ENCODE results near the gene INPP1.
"Not testable (repeated sequence)": the region's sequence is repeated elsewhere in the genome, so short reads cannot be mapped to it uniquely, and the experiment has no call there.

The INPP1 gene

DNA sequence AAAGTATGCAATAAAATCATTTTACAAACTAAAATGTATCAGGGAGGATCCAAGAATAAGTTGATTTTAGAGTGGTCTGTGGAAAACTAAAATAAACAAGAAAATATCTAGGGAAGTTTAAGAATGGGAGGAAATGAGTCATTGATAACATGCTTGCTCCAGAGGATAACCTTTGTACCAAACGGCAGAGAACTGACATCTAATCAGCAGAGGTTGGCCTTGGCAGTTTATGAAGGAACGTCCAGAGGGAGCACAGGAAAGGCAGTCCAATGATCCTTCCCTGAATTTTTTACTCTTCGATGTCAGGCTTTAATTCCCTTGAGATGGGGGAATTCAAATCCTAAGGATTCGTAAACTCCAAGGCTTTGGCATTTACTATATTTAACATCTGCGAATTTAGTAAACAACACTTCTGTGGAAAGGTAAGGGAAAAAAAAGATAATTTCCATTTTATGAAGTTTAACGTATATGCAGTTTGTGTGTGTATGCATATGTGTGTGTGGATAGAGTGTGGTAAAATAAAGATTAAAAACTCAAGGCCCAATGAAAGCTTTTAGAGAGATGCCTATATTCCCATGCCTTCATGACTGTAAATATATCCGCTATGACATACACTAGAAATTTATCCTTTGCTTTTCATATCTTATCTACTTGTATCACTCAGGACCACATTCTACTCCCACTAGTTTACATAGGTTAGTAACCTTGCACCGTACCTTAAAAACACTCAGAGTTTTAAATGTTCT is 8.7 kb upstream of the INPP1 start:
- peak; percentile 23 to 62 for DNase-seq

DNA sequence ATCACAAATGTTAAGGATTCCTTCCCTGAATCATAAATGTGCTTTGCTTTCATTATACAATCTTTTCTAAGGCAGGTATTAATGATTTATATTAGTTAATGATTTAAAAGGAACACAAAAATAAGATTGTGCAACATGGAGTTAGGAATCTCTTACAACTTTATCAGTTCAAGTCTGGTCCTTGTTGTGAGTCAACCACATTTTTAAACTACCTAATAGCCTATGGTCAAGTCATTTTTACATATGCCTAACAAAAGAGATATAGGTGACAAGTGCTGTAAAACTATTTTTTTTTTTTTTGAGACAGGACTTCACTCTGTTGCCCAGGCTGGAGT is 8.2 kb upstream of the INPP1 start:
- no peak for DNase-seq

DNA sequence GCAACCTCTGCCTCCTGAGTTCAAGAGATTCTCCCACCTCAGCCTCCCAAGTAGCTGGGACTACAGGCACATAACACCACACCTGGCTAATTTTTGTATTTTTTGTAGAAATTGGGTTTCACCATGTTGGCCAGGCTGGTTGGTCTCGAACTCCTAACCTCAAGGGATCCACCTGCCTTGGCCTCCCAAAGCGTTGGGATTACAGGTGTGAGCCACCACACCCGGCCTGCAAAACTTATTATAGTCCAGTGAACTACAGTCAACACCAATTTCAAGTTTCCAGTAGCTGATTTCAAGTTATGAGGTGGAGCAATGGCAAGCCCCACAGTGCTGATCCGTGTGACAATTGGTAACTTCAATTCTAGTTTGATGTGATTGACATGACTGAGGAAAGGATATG is 7.8 kb upstream of the INPP1 start:
- not testable (repeated sequence) for DNase-seq

DNA sequence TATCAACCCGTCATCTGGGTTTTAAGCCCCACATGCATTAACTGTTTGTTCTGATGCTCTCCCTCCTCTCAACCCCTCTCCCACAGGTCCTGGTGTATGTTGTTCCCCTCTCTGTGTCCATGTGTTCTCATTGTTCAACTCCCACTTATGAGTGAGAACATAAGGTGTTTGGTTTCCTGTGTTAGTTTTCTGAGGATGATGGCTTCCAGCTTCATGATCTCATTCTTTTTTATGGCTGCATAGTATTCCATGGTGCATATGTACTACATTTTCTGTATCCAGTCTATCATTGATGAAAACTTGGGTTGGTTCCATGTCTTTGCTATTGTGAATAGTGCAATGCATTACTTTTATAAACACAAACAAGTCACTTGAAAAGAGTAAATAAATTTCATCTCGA is 7.0 kb upstream of the INPP1 start:
- DNase-seq: no peak

DNA sequence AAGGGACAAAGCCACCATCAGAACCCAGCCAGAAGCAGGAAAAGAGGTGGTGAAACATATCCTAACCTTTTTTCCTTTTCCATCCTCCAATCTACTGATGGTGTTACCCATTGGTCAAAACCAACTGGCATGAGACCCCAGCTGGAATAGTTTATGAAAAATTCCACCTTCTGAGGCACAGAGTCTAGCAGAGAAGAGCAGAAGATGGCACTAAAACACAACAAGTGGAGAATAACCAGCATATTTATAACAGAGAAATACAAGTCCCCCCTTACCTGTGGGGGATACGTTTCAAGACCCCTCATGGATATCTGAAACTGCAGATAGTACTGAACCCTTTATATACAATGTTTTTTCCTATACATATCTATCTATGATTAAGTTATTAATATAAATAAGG is 4.9 kb upstream of the INPP1 start:
- DNase-seq: no peak

DNA sequence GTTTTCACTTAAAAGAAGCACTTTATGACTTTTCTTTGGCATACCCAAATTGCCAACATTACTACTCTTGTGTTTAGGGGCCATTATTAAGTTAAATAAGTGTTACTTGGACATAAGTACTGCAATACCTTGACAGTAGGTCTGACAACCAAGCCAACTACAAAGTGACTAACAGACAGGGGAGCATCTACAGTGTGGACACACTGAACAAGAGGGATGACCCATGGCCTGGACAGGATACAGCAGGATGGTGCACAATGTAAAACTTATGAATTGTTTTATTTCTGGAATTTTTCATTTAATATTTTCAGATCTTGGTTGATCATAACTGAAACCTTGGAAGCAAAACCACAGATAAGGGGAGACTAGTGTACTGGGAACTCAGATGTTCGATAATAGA is 4.0 kb upstream of the INPP1 start:
- DNase-seq: no peak

DNA sequence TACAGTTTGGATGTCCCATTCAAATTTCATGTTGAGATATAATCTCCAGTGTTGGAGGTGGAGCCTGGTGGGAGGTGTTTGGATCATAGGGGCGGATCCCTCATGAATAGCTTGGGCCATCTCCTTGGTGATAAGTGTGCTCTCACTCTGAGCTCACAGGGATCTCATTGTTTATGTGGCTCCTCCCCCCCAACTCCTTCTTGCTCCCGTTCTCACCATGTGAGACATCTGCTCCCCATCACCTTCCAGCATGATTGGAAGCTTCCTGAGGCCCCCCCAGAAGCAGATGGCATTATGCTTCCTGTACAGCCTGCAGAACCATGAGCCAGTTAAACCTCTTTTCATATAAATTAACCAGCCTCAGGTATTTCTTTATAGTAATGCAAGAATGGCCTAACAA is 3.0 kb upstream of the INPP1 start:
- DNase-seq: peak; percentile 38 to 54

DNA sequence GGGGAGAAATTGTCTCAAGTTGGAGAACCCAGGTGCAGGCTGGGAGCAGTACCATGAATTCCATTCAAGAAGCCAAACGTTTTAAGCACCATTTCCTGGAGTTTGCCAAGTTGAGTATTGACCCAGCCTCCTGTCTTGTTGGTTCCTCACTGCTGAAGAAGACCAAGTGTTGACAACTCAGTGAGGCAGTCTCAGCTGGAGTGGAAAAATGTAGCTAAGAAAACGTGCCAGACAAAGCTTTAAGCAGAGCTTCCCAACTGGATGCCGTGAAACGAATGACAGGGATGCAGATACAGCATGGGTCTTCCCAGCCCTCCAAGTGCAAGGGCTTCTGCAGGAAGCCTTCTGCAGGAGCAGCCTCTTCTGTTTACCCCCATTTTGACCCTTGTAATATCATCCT is 778 bp upstream of the INPP1 start:
- no peak for DNase-seq

DNA sequence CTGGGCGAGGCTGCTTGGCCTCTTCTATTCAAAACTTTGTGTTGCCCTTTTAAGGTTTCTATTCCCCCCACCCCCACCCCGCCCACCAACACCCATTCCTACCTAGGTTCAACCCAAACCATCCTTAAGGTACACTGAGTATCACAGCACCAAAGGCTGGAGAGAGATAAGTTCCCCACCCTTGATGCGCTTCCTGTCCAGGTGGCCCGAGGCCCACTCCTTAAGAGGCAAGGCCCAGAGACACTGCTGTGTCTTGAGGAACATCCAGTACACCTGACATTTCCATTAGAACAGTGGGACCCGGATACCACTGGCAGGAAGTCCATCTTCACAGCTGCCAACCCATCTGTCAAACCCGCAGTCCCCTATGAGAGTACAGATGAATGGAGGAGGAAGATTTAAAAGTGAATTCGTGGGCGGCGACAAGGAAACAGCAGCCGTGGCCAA is 277 bp upstream of the INPP1 start:
- DNase-seq: peak in 1 of 2 experiments; percentile 70

DNA sequence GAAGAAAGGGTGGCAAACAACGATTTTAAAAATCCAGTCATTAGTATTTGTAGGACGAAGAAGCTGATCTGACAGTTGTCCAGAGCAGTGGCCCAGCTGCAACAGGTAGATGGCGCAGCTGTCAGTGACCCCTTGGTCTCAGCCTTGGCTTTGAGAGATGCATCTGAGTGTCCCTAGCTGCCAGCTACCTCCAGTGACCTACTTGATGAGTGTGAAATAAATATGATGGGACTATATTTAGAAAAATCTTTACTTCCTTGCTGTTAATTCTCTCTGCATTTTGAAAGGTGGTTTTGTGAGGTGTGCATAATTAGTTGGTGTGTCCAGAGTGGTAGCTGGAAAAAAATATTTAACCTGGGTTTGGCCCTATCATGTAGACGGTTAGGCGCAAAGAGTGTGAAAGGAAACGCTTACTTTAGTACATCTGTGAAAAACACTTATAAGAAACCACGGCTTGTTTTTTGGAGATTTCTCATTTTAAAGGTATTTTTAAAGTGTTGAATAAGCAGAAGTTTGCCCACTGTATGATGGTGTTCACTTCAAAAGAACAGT is 963 bp downstream of the INPP1 start:
- peak; percentile 12 to 62 for DNase-seq

DNA sequence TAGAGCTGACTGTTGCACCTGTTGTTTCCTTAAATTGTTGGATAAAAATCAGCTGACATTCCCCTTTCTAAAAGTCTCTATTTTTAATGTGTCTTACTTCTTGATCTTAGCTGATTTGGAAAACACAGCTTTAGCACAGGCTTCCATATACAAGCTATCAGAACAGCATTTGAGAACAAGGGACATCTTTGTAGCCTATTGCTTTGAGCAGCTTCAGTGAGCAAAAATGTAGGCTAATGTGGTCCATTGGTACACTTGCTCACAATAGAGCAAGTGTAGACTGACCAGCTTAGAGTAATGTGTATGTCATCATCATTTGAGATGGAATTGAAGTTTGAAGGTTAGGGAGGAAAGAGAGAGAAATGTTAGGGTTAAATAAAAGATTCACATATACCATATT is 7.0 kb downstream of the INPP1 start:
- DNase-seq: no peak

DNA sequence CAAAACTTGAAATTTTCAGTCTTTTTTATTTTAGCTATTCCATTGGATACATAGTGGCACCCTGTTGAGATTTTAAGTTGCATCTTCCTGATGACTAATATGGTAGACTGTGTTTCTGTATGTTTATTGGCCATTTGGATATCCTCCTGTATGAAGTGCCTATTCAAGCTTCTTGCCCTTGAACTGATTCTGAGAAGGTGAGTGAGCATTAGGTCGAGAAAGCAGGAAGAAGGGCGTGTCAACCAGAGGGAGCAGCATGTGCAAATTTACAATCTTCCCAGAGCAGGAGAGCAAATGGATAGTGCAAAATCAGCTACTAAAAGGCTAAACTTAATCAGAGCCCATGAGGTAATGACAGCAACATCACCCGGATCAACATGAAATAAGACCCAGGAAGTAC is 8.6 kb downstream of the INPP1 start:
- DNase-seq: no peak

DNA sequence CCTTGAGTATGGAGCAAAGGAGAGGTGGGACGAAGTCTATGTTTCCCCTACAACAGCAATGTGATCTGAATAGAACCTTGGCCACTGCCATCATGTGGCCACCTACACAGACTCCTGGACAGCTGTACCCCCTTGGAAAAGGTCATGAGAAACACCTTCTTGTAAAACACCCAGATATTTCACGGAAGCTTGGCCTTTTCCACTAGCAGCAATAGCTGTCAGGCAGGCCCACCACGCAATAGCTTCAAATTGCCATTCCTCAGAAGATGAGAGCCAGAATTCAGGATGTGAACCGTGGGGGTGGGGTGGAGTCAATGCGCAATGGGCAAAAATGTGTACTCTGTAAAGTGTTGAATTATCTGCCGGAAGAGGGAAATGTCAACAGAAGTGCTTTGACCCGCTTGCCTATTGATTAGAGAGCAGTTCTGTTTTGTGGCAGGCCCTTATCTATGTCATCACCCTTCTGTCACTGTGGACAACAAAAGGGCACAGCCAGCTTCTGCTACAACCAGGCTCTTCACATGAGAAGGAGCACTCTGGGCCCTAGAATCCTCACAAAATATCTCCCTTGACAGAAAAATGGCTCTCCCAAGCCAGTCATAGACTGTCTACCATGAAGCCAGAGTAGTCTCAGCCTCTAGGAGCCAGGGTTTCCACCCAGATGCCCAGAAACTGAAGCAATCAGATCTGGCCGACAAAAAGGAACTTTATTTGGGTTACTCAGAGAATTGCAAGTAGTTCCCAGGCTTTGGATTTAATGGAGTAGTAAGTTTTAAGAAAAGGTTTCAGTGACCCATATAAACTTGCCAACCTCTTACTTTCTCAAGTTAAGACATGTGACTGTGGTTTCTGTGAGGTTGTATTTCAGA is 9.5 kb downstream of the INPP1 start:
- no peak for DNase-seq

DNA sequence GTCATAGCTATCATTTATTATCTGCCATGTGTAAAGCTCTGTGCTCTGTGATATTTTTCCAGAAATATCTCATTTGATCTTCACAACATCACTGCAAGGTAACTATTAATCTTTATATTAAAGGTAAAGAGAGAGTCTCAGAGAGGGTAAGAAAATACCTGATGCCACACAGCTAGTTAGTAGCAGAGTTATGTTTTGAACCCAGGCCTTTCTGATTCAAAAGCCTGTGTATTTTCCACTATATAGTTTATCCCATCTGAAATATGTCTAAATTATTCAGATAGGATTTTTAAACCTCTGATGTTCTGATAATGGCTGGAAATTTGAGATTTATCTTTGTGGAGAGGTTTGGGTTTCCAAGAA is 10.1 kb downstream of the INPP1 start:
- no peak for DNase-seq

DNA sequence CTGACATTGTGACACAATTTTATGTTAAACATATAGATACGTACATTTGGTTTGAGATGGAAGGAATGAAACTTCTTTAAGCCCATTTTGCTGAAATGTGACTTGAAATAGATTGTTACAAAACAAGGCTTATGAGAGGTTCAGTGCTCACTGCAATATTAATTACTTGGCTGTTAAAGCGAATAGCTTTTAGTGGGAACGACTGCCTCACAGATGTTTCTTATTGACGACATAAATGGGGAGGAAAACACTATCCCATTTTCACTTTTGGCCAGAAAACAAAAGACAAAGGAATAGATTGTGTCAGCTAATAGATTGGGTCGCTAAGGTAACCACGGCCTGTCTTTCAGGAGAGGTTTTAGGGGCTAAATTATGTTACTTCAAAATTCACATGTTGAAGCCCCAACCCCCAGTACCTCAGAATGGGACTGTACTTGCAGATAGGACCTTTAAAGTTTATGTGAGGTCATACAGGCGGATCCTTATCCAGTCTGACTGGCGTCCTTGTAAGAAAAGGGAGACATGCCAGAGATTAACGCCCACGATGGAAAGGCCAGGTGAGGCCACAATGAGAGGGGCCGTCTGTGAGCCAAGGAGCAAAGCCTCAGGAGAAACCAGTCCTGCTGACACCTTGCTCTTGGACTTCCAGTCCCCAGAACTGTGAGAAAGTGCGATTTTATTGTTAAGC is 10.8 kb downstream of the INPP1 start:
- no peak for DNase-seq

DNA sequence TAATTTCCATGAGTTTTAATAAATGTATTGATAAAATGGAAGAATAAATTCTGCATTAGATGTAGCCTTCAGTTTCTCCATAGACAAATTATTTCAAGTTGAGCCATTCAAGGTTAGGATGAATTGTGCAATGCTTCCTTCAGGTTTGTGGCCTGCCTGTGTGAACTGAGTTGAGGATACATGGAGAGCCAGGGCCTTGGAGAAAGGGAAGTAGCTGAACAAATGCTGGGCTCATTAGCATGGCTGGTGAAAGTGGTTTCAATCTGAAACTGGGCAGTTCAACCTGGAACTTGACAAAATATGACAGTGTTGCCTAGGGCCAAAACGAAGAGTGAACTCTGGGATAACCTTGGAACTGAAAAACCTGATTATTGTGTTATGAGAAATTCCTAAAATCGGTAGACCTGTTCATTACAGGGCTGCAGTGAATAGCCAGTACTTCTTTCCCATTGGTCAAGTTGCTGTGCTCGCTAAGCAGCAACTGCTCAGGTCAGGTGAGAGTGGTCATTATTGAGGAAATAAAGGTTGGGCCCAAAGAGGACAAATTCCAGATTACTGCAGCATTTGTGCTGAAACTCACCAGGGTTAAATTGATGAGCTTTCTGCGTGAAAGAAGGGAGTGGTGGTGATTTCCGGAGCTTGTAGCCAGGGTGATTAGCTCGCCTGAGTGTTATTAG is 12.7 kb downstream of the INPP1 start:
- no peak for DNase-seq

DNA sequence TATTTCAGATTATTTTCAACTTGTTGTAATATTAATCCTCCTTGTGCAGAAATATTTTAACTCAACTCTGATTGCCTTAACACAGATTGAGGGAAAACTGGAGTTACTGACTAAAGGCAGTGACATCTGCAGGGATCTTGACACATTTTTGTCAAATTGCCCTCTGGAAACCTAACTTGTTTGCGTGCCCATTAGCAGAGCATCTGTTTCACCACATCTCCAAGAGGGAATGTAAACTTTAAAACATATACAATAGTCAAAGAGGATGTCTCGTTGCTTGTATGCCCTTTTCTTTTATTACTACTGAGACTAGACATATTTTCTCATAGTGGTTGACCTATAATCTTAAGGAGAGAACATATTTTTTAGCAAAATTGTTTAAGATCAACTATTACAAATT is 14.2 kb downstream of the INPP1 start:
- DNase-seq: no peak

DNA sequence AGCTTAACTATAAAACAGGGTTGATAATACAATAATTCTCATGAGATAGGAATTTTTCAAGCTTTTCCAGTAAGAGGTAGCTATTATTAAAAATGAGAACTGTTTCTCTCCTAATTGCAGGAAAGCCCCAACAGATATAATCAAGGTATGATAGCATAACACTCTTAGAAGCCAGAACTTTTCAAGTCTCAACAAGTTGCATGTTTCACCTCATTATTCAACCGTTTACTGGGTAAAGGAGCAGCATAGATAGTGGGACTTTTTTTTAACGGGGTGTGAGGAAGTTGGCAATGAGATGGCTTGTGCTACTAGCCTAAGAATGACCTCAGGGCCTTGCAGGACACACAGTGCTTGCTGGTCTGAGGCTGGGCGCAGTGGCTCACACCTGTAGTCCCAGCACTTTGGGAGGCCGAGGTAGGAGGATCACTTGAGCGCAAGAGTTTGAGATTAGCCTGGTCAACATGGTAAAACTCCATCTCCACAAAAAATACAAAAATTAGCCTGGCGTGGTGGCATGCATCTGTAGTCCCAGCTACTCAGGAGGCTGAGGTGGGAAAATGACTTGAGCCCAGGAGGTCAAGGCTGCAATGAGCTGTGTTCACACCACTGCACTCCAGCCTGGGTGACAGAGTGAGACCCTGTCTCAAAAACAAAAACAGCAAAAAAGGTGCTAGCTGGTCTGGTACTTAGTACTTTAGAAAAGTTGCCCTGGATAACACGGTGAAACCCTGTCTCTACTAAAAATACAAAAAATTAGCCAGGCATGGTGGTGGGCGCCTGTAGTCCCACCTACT is 15.5 kb downstream of the INPP1 start:
- not testable (repeated sequence) for DNase-seq

DNA sequence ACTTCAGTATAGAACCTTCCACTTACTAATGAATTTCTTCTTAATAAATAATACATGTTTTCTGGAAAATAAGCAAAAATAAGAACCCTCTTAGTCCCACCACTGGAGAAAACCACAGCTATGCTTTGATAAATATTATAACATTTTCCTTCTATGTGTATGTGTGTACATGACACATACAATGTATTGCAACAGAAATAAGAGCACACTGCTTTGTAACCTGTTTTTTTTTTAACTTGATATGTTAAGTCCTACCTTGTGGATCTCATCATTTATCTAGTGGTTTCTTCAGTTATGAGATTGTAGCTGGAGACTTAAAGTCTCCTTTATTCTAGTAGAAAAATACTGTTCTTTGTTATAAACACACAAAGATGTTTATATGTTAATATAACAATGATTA is 17.2 kb downstream of the INPP1 start:
- no peak for DNase-seq

DNA sequence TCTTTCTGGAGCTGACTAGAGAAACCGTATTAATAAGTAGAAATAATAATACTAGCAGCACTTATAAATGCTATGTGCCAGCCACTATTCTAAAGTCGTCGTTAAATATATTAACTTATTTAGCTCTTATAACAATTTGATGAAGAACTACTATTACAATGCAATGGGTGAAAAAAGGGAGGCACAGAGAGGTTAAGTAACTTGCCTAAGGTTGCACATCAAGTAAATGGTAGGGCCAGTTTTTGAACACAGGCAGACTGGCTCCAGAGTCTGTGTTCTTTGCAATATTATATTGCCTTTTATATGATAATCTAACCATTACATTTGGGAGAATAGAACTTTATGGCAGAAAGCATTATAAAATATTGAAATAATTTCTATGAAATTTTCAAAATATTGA is 17.6 kb downstream of the INPP1 start:
- DNase-seq: no peak

DNA sequence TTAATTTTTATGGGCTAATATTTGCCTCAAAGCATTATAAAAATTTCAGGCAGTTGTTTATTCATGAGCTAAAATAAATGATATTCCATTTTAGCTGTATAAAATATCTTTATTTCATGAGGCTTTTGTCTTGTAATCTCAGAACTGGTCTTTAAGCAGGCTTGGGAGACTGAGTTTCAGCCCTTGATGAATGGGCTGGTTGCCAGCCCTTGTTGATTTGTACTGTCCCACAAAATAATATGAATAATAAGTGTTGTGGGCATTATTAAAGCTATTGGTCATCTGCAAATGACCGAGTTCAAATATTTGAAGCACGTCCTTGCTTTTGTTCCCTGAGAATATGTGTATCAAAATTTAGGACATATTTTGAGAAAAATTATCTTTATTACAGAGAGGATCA is 18.2 kb downstream of the INPP1 start:
- DNase-seq: no peak

DNA sequence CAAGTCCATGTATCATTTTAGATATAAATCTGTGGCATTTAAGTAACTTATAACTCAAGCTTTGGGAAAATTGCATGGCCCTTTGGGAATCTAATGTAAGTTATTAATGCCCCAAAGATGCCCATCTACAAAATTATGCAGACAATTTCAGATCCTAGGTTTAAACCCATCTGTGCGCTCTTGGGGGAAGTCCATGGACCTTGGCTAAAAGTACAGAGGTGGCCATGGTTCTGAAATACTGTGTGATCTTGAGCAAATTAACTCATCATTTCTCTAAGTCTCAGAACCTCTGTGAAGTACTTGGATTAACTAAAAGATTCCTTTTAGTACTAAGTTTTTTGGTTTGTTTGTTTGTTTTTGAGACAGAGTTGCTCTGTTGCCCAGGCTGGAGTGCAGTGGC is 19.5 kb downstream of the INPP1 start:
- DNase-seq: no peak
